GM12801 (cell line): ENCODE data around the gene CHAD.

ENCODE experiments used
- CTCF ChIP-seq: IDR thresholded peaks from one replicate; pipeline ENCODE4 v1.5.1; 2011; ENCODE audit warnings: control low read depth; ENCODE audit not compliant: insufficient read length; ENCODE audit errors: extremely low read depth

The CHAD gene

GRCh38 chr17:50476545-50477315 is 8.1 kb upstream of the CHAD start:
- TF ChIP-seq CTCF: no peak

GRCh38 chr17:50475362-50475761 is 6.7 kb upstream of the CHAD start:
- TF ChIP-seq CTCF: no peak

- no peak for TF ChIP-seq CTCF
These were observed 5.8 kb upstream of the CHAD start for GRCh38 chr17:50474523-50474922.

GRCh38 chr17:50473901-50474300 is 5.2 kb upstream of the CHAD start:
- no peak for TF ChIP-seq CTCF

- no peak for TF ChIP-seq CTCF
These were observed 3.6 kb upstream of the CHAD start for GRCh38 chr17:50472286-50472685.

GRCh38 chr17:50471009-50471905 is 2.6 kb upstream of the CHAD start:
- TF ChIP-seq CTCF: no peak

- TF ChIP-seq CTCF: no peak
These were observed 1.7 kb upstream of the CHAD start for GRCh38 chr17:50470426-50470825.
